Osteocyte (in vitro differentiated cells): ENCODE data around the gene ATP5MK. TPM values are rescaled to one million over a fixed set of nuclear protein-coding genes. Genes with fewer than 3 reads are reported as not detected.

Source experiments
- DNase-seq: peaks from one replicate; pipeline ENCODE4 v3.0.0; 2021; ENCODE audit warnings: mixed read lengths; ENCODE audit not compliant: unreplicated experiment; ENCODE audit errors: extremely low spot score
- H3K27ac Mint-ChIP-seq: one replicate; pipeline ENCODE4 v1.8.0; 2021; ENCODE audit warnings: mild to moderate bottlenecking, mixed read lengths; ENCODE audit not compliant: unreplicated experiment
- H3K27me3 Mint-ChIP-seq: one replicate; pipeline ENCODE4 v1.8.0; 2021; ENCODE audit warnings: mixed read lengths; ENCODE audit not compliant: unreplicated experiment
- H3K36me3 Mint-ChIP-seq: one replicate; pipeline ENCODE4 v1.8.0; 2021; ENCODE audit warnings: mixed read lengths; ENCODE audit not compliant: unreplicated experiment
- H3K4me1 Mint-ChIP-seq: one replicate; pipeline ENCODE4 v1.8.0; 2021; ENCODE audit warnings: mixed read lengths; ENCODE audit not compliant: unreplicated experiment
- H3K4me3 Mint-ChIP-seq: one replicate; pipeline ENCODE4 v1.8.0; 2021; ENCODE audit warnings: mild to moderate bottlenecking, moderate library complexity, mixed read lengths; ENCODE audit not compliant: unreplicated experiment
- H3K9me3 Mint-ChIP-seq: one replicate; pipeline ENCODE4 v1.8.0; 2021; ENCODE audit warnings: mixed read lengths; ENCODE audit not compliant: unreplicated experiment
- total RNA-seq: library from RNA; stranded (reverse); gene quantifications from 2 replicates; pipeline ENCODE4 v1.2.1, GENCODE V29; 2021
- TF ChIP-seq, protein P1 (sequence below): fragments of 200-600 bp; sonication (generic); IDR thresholded peaks from 2 replicates; pipeline ENCODE4 v1.5.0; 2021; ENCODE audit warnings: antibody characterized with exemption, mild to moderate bottlenecking, moderate library complexity

The ATP5MK gene
- total RNA-seq, 1 donor from 2014 or later, result 307 TPM

DNA sequence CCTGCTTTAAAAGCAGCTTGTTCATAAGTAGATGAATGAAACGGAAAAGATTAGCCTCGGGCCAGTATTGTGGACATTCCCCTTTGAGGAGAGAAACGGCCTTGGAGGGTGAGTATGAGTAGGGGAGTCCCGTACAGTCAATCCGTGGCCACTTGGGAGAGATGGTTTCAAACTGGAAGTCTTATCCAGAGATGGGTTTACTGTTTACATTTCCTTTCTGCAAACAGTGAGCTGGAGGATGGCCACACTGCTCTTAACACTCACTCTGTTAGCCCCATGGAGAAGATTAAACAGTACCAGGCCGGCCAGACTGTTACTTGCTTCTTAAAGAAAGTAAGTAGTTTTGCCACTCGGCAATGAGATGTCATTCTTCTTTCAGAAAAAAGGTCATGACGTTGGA lies 35.6 kb upstream of the ATP5MK start:
- Mint-ChIP-seq H3K4me3 (no peak overlapping the region), H3K4me1 (no peaks in the 10 kb centered on the region), H3K27ac (no peak overlapping the region), H3K27me3 (no peaks in the 10 kb centered on the region), H3K36me3 (peaks cover 50% of the 10 kb centered on the region), H3K9me3 (no peaks in the 10 kb centered on the region)
- TF ChIP-seq, protein P1, sequence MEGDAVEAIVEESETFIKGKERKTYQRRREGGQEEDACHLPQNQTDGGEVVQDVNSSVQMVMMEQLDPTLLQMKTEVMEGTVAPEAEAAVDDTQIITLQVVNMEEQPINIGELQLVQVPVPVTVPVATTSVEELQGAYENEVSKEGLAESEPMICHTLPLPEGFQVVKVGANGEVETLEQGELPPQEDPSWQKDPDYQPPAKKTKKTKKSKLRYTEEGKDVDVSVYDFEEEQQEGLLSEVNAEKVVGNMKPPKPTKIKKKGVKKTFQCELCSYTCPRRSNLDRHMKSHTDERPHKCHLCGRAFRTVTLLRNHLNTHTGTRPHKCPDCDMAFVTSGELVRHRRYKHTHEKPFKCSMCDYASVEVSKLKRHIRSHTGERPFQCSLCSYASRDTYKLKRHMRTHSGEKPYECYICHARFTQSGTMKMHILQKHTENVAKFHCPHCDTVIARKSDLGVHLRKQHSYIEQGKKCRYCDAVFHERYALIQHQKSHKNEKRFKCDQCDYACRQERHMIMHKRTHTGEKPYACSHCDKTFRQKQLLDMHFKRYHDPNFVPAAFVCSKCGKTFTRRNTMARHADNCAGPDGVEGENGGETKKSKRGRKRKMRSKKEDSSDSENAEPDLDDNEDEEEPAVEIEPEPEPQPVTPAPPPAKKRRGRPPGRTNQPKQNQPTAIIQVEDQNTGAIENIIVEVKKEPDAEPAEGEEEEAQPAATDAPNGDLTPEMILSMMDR, result no peak
- no peak for DNase-seq

DNA sequence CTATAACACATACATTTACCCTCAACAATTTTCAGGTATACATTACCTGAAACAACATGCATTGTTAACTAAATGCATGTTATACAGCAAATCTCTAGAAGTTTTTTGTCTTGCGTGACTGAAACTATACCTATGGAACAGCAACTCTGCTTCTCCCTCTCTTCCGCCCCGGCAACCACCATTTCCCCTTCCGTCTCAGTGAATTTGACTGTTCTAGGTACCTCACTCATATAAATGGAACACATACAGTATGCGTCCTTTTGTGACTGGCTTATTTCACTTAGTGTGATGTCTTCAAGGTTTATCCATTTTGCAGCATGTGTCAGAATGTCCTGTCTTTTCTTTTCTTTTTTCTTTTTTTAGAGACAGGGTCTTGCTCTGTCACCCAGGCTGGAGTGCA lies 33.4 kb upstream of the ATP5MK start:
- no peak overlapping the region for H3K27ac Mint-ChIP-seq
- TF ChIP-seq, protein P1, result no peak
- no peaks in the 10 kb centered on the region for H3K27me3 Mint-ChIP-seq
- DNase-seq, result no peak
- H3K4me1 Mint-ChIP-seq, result no peaks in the 10 kb centered on the region
- H3K36me3 Mint-ChIP-seq, result peaks cover 53% of the 10 kb centered on the region
- H3K4me3 Mint-ChIP-seq, result no peak overlapping the region
- no peaks in the 10 kb centered on the region for H3K9me3 Mint-ChIP-seq

DNA sequence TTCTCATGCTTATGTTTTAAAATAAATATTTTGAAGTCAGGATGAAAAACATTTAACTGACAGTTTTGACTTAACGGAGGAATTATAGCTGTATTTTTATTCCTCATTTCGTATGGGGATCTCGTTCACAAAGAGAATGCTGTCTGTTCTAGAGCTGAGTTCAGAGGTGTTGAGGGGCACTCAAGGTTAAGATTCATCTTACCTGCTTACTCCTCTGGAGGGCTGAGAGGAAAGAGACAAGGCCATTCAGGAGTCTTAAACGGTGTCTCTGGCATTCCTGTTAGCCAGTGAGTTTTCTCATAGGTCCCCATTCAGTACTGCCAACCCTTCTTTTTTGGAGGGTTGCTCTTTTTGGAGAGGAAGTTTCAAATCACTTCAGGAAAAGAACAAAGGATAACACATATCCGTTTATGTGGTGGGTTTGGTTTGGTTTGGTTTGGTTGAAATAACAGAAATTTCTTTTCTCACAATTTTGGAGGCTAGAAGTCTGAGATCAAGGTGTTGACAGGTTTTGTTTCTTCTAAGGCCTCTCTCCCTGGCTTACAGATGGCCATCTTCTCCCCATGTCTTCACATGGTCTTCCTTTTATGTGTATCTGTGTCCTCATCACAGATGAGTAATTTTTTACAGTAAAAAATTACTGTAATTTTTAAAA lies 32.8 kb upstream of the ATP5MK start:
- Mint-ChIP-seq H3K4me1 (no peaks in the 10 kb centered on the region), H3K27me3 (no peaks in the 10 kb centered on the region), H3K4me3 (no peak overlapping the region), H3K27ac (no peak overlapping the region), H3K9me3 (no peaks in the 10 kb centered on the region), H3K36me3 (peaks cover 58% of the 10 kb centered on the region)
- TF ChIP-seq, protein P1, result no peak
- DNase-seq, result no peak

DNA sequence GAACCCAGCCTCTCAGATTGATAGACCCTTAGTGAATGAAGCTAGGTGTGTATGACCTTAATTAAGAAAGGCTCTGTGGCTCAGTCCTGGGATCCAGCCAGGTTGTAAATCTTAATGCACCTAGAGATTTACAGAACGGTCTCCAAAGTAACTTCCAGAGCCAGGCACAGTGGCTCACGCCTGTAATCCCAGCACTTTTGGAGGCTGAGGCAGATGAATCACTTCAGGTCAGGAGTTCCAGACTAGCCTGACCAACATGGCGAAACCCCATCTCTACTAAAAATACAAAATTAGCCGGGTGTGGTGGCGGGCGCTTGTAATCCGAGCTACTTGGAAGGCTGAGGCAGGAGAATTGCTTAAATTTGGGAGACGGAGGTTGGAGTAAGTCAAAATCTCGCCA lies 31.6 kb upstream of the ATP5MK start:
- Mint-ChIP-seq H3K27ac (no peak overlapping the region), H3K4me1 (no peaks in the 10 kb centered on the region), H3K36me3 (peaks cover 64% of the 10 kb centered on the region), H3K9me3 (no peaks in the 10 kb centered on the region), H3K4me3 (no peak overlapping the region), H3K27me3 (no peaks in the 10 kb centered on the region)
- TF ChIP-seq, protein P1, result no peak
- DNase-seq, result no peak

DNA sequence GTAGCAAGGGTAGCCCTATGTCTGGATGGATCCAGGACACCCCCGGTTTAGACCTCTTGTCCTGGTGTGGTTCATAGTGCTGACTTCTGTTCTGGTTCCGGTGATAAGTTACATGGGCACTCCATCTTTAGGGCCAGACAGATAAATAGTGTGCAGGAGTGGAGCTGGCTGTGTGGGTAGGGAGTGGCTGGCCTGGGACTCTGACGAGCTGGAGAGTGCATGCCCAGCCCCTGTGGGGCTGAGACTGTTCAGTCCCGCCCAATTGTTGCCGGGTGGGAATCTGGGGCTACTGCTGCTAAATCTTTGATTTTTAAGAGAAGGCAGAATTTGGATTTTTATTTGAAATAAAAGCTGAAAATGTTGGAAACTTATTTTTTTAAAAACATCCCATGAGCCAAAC lies 27.5 kb upstream of the ATP5MK start:
- no peaks in the 10 kb centered on the region for H3K9me3 Mint-ChIP-seq

More for the DNA sequence above, 27.5 kb upstream of the ATP5MK start:
- no peak for DNase-seq
- Mint-ChIP-seq H3K4me1 (no peaks in the 10 kb centered on the region), H3K27ac (no peak overlapping the region), H3K4me3 (no peak overlapping the region), H3K36me3 (peaks cover 59% of the 10 kb centered on the region), H3K27me3 (no peaks in the 10 kb centered on the region)
- TF ChIP-seq, protein P1, result no peak
